ENCODE measurements around the gene KLF5. TPM values are rescaled to one million over a fixed set of nuclear protein-coding genes. Genes with fewer than 3 reads are reported as not detected.

KLF5 gene
- total RNA-seq, 6 donors from 2014 or later, result 43.5 to 112 (median 61.8) TPM

- peaks cover 0 to 10% (median 7%) of the 10 kb centered on the region in 4 donors for H3K9me3 ChIP-seq
- no peaks in the 10 kb centered on the region for H3K4me1 ChIP-seq
- 96 to 98% methylated on average over 4 of the region's 4 CpGs for WGBS, 2 donors
- H3K36me3 ChIP-seq, result no peaks in the 10 kb centered on the region
- H3K27ac ChIP-seq, result no peak overlapping the region
- no peaks in the 10 kb centered on the region for H3K27me3 ChIP-seq
- ATAC-seq (ENCODE audit: low FRiP score in 2 of 2), result no peak
- no peak for TF ChIP-seq CTCF (IDR thresholded peaks at IDR 0.05)
- TF ChIP-seq POLR2A (IDR thresholded peaks at IDR 0.05), result no peak
- H3K4me3 ChIP-seq, result no peak overlapping the region
- no peak for DNase-seq
Measured at GRCh38 chr13:73088332-73088935, 29.6 kb downstream of the KLF5 start.

GRCh38 chr13:73089213-73089612, 30.4 kb downstream of the KLF5 start:
- TF ChIP-seq EP300 (IDR thresholded peaks at IDR 0.05) (no peak), CTCF (IDR thresholded peaks at IDR 0.05) (no peak), POLR2A (IDR thresholded peaks at IDR 0.05) (no peak), POLR2AphosphoS5 (IDR thresholded peaks at IDR 0.05) (no peak)
- Histone ChIP-seq H3K9me3 (peaks cover 0 to 10% (median 7%) of the 10 kb centered on the region in 4 donors), H3K36me3 (no peaks in the 10 kb centered on the region), H3K27ac (no peak overlapping the region), H3K4me3 (no peak overlapping the region), H3K4me1 (no peaks in the 10 kb centered on the region), H3K27me3 (no peaks in the 10 kb centered on the region)
- WGBS, 2 donors, result 91 to 97% methylated on average over 4 of the region's 4 CpGs
- ATAC-seq (ENCODE audit: low FRiP score in 2 of 2), result no peak
- no peak for DNase-seq

GRCh38 chr13:73090116-73090822, 31.5 kb downstream of the KLF5 start:
- Histone ChIP-seq H3K4me3 (no peak overlapping the region), H3K36me3 (no peaks in the 10 kb centered on the region), H3K27me3 (no peaks in the 10 kb centered on the region), H3K27ac (peak overlapping the region in 3 of 4 donors; percentile 39 to 59 (median 49)), H3K9me3 (peaks cover 0 to 10% (median 7%) of the 10 kb centered on the region in 4 donors), H3K4me1 (no peaks in the 10 kb centered on the region)
- peak in 1 of 4 donors; percentile 41 for TF ChIP-seq EP300 (IDR thresholded peaks at IDR 0.05)
- TF ChIP-seq POLR2AphosphoS5 (IDR thresholded peaks at IDR 0.05), result no peak
- no peak for TF ChIP-seq POLR2A (IDR thresholded peaks at IDR 0.05)
- no peak for TF ChIP-seq CTCF (IDR thresholded peaks at IDR 0.05)
- DNase-seq (peak in 1 of 2 donors; percentile 70), ATAC-seq (ENCODE audit: low FRiP score in 2 of 2) (peak; percentile 32 to 75)
- WGBS, 2 donors, result 62 to 65% methylated on average over 8 of the region's 8 CpGs

GRCh38 chr13:73090823-73091187, 32.0 kb downstream of the KLF5 start:
- WGBS, 2 donors, result 86 to 97% methylated on average over 1 of the region's 1 CpG
- Histone ChIP-seq H3K27me3 (no peaks in the 10 kb centered on the region), H3K36me3 (no peaks in the 10 kb centered on the region), H3K9me3 (peaks cover 0 to 10% (median 7%) of the 10 kb centered on the region in 4 donors), H3K27ac (no peak overlapping the region), H3K4me3 (no peak overlapping the region), H3K4me1 (no peaks in the 10 kb centered on the region)
- ATAC-seq (ENCODE audit: low FRiP score in 2 of 2) (no peak), DNase-seq (no peak)
- TF ChIP-seq CTCF (IDR thresholded peaks at IDR 0.05), result no peak
- TF ChIP-seq POLR2AphosphoS5 (IDR thresholded peaks at IDR 0.05), result no peak
- TF ChIP-seq EP300 (IDR thresholded peaks at IDR 0.05), result no peak
- TF ChIP-seq POLR2A (IDR thresholded peaks at IDR 0.05), result no peak

- Histone ChIP-seq H3K27me3 (no peaks in the 10 kb centered on the region), H3K36me3 (no peaks in the 10 kb centered on the region), H3K27ac (no peak overlapping the region), H3K4me3 (no peak overlapping the region), H3K9me3 (peaks cover 0 to 10% (median 7%) of the 10 kb centered on the region in 4 donors), H3K4me1 (no peaks in the 10 kb centered on the region)
- DNase-seq, result no peak
- TF ChIP-seq POLR2A (IDR thresholded peaks at IDR 0.05) (no peak), EP300 (IDR thresholded peaks at IDR 0.05) (no peak), CTCF (IDR thresholded peaks at IDR 0.05) (no peak), POLR2AphosphoS5 (IDR thresholded peaks at IDR 0.05) (no peak)
- no peak for ATAC-seq (ENCODE audit: low FRiP score in 2 of 2)
Measured at GRCh38 chr13:73092829-73093228, 34.0 kb downstream of the KLF5 start.
